GM11168 (cell line): Measurements from ENCODE around the gene SH3D19.

Experiments used
- in situ Hi-C: fragments of 300-500 bp; cut with MboI; formaldehyde crosslinking; loops from one replicate; pipeline ENCODE4 v1.12.0; 2022; ENCODE audit warnings: low sequenced_read_pairs; ENCODE audit not compliant: unreplicated experiment

Gene SH3D19

GRCh38 chr4:151205722-151206121 is 119.7 kb downstream of the SH3D19 start:
- in situ Hi-C loops: no loop called here

- in situ Hi-C loops: no loop called here
Measured at GRCh38 chr4:151204925-151205524, 120.4 kb downstream of the SH3D19 start.

GRCh38 chr4:151202851-151203455 is 122.5 kb downstream of the SH3D19 start:
- in situ Hi-C loops: no loop called here

GRCh38 chr4:151202381-151202780 is 123.0 kb downstream of the SH3D19 start:
- in situ Hi-C loops: no loop called here

- in situ Hi-C loops: no loop called here
Measured at GRCh38 chr4:151199319-151200190, 125.8 kb downstream of the SH3D19 start.

GRCh38 chr4:151198748-151199147 is 126.7 kb downstream of the SH3D19 start:
- in situ Hi-C loops: no loop called here

GRCh38 chr4:151197247-151197646 is 128.2 kb downstream of the SH3D19 start:
- in situ Hi-C loops: no loop called here

- in situ Hi-C loops: no loop called here
Measured at GRCh38 chr4:151195801-151196200, 129.6 kb downstream of the SH3D19 start.

GRCh38 chr4:151193414-151193813 is 132.0 kb downstream of the SH3D19 start:
- in situ Hi-C loops: no loop called here

GRCh38 chr4:151192556-151193235 is 132.7 kb downstream of the SH3D19 start:
- in situ Hi-C loops: no loop called here

- in situ Hi-C loops: no loop called here
Measured at GRCh38 chr4:151184523-151185458, 140.6 kb downstream of the SH3D19 start.

- in situ Hi-C loops: no loop called here
Measured at GRCh38 chr4:151182455-151182996, 142.9 kb downstream of the SH3D19 start.

- in situ Hi-C loops: no loop called here
Measured at GRCh38 chr4:151176685-151177084, 148.7 kb downstream of the SH3D19 start.

GRCh38 chr4:151175754-151176631 is 149.4 kb downstream of the SH3D19 start:
- in situ Hi-C loops: no loop called here

- in situ Hi-C loops: no loop called here
Measured at GRCh38 chr4:151175233-151175632, 150.2 kb downstream of the SH3D19 start.

GRCh38 chr4:151174784-151175183 is 150.6 kb downstream of the SH3D19 start:
- in situ Hi-C loops: no loop called here

- in situ Hi-C loops: no loop called here
Measured at GRCh38 chr4:151173871-151174270, 151.5 kb downstream of the SH3D19 start.

- in situ Hi-C loops: no loop called here
Measured at GRCh38 chr4:151169900-151170299, 155.5 kb downstream of the SH3D19 start.
